22Rv1 (cell line): ENCODE results near the gene SLC25A24.

Source experiments
- CTCF ChIP-seq: fragments of 450-650 bp; IDR thresholded peaks from 2 replicates; pipeline ENCODE4 v1.5.1; 2017; ENCODE audit warnings: mild to moderate bottlenecking
- ZFX ChIP-seq: fragments of 450-650 bp; IDR thresholded peaks from 2 replicates; pipeline ENCODE4 v1.6.1; 2017; ENCODE audit warnings: antibody characterized with exemption, borderline replicate concordance

- no peak for TF ChIP-seq CTCF
- no peak for TF ChIP-seq ZFX
These were observed 81.9 kb downstream of the SLC25A24 start for GRCh38 chr1:108117945-108118902.
